Muscle layer of colon (tissue), 2 donors: ENCODE data around the gene SF3B6.

Source experiments
- H3K27ac ChIP-seq: one replicate; pipeline ENCODE4 v1.7.0; 2013; ENCODE audit warnings: low read depth, mild to moderate bottlenecking, low read length, moderate library complexity
- H3K27me3 ChIP-seq, 2 donors: one replicate each; pipeline ENCODE4 v1.7.0; 2013; ENCODE audit warnings: low read length in 2 of 2, mild to moderate bottlenecking in 2 of 2; ENCODE audit not compliant: insufficient read depth in 2 of 2, control insufficient read depth in 1 of 2
- H3K36me3 ChIP-seq: one replicate; pipeline ENCODE4 v1.7.0; 2013; ENCODE audit warnings: mild to moderate bottlenecking, low read length; ENCODE audit not compliant: insufficient read depth
- H3K4me1 ChIP-seq: one replicate; pipeline ENCODE4 v1.7.0; 2013; ENCODE audit warnings: mild to moderate bottlenecking, low read length; ENCODE audit not compliant: insufficient read depth
- H3K4me3 ChIP-seq, 2 donors: one replicate each; pipeline ENCODE4 v1.7.0; 2013; ENCODE audit warnings: low read length in 2 of 2, low read depth in 1 of 2, mild to moderate bottlenecking in 1 of 2, moderate library complexity in 1 of 2
- H3K9ac ChIP-seq: one replicate; pipeline ENCODE4 v1.7.0; 2013; ENCODE audit warnings: low read length
- H3K9me3 ChIP-seq: one replicate; pipeline ENCODE4 v1.7.0; 2013; ENCODE audit warnings: mild to moderate bottlenecking, low read length
- donor health status: abdominal sarcoma.
- donor health status: Adenocarcinoma of cecum.

The SF3B6 gene

DNA sequence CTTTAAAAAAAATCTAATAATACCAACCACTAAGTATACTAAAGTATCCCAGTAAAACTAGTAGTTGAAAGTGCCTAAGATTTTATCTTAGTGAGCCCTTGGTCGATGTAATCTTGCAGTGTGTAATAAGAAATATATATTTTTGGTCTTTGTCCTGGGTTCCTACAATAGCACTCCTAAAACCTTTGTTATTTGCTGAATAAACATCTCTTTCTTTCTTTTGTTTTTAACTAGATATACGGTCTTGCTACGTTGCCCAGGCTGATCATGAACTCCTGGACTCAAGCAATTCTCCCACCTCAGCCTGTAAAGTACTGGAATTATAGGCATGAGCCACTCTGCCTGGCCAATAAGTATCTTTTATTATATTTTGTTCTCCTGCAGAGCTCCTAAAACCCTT is 10.9 kb upstream of the SF3B6 start:
- Histone ChIP-seq H3K36me3 (peaks cover 8% of the 10 kb centered on the region), H3K27me3 (no peaks in the 10 kb centered on the region), H3K27ac (no peak overlapping the region), H3K4me1 (peaks cover 16% of the 10 kb centered on the region), H3K9me3 (no peaks in the 10 kb centered on the region), H3K9ac (no peak overlapping the region), H3K4me3 (no peak overlapping the region)

DNA sequence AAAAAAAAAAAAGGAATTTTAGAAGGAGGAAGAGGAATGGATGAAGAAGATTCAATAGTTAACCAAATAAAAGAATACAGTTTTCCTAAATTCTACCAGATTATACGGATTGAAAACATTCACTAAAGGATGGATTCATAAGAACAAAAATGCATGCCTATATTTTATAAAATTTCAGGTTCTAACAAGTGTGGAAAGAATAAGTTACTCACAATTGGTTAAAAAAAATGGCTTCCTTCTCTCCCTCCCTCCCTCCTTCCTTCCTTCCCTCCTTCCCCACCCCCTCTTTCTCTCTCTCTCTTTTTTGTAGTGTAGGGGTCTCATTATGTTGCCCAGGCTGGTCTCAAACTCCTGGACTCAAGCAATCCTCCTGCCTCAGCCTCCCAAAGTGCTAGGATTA is 10.1 kb upstream of the SF3B6 start:
- H3K4me1 ChIP-seq = peaks cover 16% of the 10 kb centered on the region
- H3K27me3 ChIP-seq = no peaks in the 10 kb centered on the region
- H3K9ac ChIP-seq = no peak overlapping the region
- peaks cover 10% of the 10 kb centered on the region for H3K36me3 ChIP-seq
- H3K9me3 ChIP-seq = no peaks in the 10 kb centered on the region
- H3K27ac ChIP-seq = no peak overlapping the region
- no peak overlapping the region for H3K4me3 ChIP-seq

DNA sequence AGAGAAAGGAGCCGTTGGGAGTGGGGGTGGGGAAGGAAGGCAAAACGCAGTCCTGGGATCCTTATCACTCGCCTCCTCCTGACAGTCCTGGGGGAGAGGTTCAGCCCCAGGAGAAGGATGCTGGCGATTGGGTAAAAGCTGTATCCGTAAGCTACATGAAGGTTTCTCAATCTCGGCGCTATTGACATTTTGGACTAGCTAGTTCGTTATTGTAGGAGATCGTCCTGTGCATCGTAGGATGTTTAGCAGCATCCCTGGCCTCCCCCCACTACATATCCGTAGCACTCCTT is 9.0 kb upstream of the SF3B6 start:
- Histone ChIP-seq H3K27me3 (no peaks in the 10 kb centered on the region), H3K36me3 (peaks cover 20% of the 10 kb centered on the region), H3K4me1 (peaks cover 16% of the 10 kb centered on the region), H3K9ac (peak overlapping the region; percentile 85), H3K4me3 (peak overlapping the region; percentile 74 to 96), H3K27ac (peak overlapping the region; percentile 99), H3K9me3 (no peaks in the 10 kb centered on the region)

DNA sequence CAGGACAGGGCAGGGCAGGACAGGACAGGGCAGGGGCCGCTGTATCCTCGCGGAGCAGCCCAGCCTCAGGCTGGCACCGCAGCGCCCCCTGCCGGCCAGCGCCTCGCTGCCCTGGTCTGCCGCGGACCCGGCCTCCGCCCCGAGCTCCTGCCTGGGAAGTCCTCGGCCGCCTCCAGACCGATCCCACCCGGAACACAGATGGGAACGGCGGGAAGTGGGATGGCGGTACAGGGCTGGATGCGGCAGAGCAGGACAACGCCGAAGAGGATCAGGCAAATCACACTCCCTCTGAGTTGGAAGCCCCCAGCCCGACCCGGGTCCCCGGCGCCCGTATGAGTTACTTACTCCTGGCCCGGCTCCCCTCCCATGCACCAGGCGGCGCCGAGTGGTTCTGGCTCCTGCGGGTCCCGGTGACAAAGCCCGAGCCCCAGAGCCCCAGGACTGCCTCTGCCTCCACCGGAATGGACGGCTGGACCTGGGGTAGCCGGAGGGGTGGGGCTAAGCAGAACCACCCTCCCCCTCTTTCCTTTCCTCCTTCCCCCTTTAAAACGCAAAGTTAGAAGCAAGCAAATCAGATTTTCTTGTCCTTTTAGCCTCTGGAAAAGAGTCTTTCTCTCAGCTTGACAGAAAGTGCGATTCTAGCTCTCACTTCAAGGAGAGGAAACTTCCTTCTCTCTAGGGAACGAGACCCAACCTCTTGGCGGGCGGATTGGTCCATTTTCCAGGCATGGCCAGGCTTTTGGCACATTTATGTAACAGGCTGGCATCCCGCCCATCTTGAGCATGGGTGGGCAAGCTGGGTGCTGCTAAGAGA is 8.5 kb upstream of the SF3B6 start, which contains the start of gene TP53I3:
TSS of gene TP53I3 (minus strand) at position 449 of the 814 bp plus-strand sequence. CDS start 508 bp downstream, outside the sequence.
- Histone ChIP-seq H3K4me3 (peak within 1 kb of the TSS; percentile 74 to 96), H3K4me1 (peaks cover 16% of the 10 kb centered on the region), H3K27me3 (no peaks in the 10 kb centered on the region), H3K9ac (peak within 1 kb of the TSS; percentile 85), H3K36me3 (peaks cover 20% of the 10 kb centered on the region), H3K27ac (peak within 1 kb of the TSS; percentile 99), H3K9me3 (no peaks in the 10 kb centered on the region)

DNA sequence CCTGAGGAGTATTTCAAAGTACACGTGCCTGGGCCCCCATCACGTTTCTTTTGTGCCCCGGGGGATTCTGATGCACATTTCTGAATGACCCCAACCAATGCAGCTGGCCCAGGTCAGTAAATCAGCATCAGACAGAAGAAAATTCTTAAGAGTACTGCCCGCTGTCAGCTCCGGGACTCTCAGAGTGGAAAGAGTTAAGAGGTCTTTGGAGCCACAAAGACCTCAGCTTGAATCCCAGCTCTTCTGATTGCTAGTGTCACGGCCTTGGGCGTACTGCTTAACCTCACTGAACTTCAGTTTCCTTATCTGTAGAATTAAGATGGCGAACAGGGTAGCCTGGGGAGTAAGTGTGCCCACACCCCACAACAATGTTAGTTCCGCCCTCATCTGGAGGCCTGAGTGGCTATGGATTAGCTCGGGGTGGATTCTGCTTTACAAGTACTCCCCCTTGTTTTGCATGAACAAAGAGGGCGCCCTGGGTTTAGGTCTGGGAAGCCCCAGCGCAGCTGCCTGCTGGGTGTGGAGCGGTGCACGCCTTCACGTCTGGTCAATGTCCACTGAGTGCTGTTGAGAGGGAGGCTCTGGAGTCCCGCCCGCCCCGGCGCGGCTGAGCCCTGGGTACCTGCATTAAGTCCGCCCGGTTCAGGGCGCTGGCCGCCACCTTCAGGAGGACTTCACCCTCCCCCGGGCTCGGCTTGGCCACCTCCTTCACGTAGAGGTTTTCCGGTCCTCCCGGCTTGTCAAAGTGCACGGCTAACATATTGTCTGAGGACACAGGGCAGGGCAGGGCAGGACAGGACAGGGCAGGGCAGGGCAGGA is 7.7 kb upstream of the SF3B6 start:
- peaks cover 16% of the 10 kb centered on the region for H3K4me1 ChIP-seq
- H3K27me3 ChIP-seq = no peaks in the 10 kb centered on the region
- H3K36me3 ChIP-seq = peaks cover 28% of the 10 kb centered on the region
- H3K9me3 ChIP-seq = no peaks in the 10 kb centered on the region
- H3K4me3 ChIP-seq = peak overlapping the region; percentile 74 to 96
- peak overlapping the region; percentile 70 for H3K9ac ChIP-seq
- H3K27ac ChIP-seq = peak overlapping the region; percentile 99

DNA sequence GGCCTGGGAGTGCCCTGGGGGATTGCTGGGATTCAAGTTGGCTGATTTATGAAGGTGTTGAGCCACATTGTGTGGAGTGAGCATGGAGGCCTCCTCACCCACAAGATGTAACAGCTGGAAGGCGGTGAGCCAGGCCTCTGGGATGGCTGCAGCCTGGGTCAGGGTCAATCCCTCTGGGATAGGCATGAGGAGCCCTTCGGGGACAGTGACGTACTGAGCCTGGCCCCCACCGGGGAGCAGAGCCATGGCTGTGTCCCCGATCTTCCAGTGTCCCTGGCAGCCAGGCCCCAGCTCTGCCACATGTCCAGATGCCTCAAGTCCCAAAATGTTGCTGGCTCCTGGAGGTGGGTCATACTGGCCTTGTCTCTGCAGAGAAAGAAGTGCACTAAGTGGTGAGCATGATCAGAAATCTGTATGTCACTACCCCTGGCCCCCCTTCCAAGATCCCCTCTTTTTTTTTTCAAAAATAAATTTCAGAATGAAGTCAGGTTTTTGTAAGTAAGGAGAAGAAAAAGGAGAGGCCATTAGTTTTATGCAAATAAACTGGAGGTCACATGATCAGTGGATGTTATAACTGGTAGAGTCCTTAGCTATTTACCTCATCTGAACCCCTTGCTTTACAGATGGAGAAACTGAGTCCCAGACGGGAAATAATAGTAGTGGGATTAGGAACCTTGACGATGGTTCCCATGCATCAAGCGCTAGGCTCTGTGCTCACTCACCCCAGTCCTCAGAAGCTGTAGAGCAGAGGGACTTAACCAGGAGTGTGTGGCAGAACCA is 6.9 kb upstream of the SF3B6 start:
- Histone ChIP-seq H3K4me3 (peak overlapping the region; percentile 74 to 96), H3K9me3 (no peaks in the 10 kb centered on the region), H3K9ac (peak overlapping the region; percentile 70), H3K4me1 (peaks cover 16% of the 10 kb centered on the region), H3K27ac (peak overlapping the region; percentile 99), H3K27me3 (no peaks in the 10 kb centered on the region), H3K36me3 (peaks cover 31% of the 10 kb centered on the region)

DNA sequence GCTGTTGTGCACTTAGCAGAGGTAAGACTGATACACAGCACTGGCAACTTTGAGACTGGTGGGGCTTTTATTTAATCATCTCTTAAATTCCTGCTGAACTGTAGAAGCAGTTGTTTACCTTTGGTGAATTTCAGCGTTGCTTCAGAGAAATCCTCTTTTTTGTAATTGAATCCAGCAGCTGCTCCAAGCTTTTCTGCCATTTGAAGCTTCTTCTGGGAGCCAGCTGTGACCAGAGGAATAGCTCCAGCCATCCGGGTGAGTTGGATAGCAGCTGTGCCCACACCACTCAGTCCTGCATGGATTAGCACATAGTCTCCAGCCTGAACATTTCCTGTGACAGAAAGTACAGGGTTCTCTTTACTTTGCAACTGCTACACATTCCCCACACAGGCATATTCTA is 4.6 kb upstream of the SF3B6 start:
- Histone ChIP-seq H3K9ac (no peak overlapping the region), H3K27me3 (no peaks in the 10 kb centered on the region), H3K4me1 (peaks cover 23% of the 10 kb centered on the region), H3K4me3 (no peak overlapping the region), H3K36me3 (peaks cover 31% of the 10 kb centered on the region), H3K9me3 (no peaks in the 10 kb centered on the region), H3K27ac (no peak overlapping the region)

DNA sequence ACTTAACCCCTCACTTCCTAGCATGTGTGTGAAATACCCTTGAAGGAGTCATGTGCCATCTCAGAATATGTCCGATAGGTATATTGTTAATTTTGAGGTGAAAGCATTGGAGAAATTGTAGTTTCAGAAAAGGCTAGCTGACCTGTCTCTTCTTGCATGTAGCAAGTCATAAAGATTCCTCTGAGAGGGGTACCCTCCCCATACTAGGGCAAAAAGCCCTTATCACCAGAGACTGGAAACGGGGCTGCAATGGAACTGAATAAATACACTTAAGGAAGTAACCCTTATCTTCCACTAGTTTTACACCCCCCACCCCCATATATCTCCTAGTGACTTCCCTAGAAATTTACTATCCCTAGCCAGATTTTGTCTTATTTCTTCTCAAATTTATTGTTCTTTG is 1.8 kb upstream of the SF3B6 start:
- Histone ChIP-seq H3K4me3 (peak overlapping the region; percentile 72 to 78), H3K9me3 (no peaks in the 10 kb centered on the region), H3K4me1 (peaks cover 16% of the 10 kb centered on the region), H3K36me3 (peaks cover 33% of the 10 kb centered on the region), H3K27me3 (no peaks in the 10 kb centered on the region), H3K27ac (peak overlapping the region; percentile 80), H3K9ac (peak overlapping the region; percentile 27)

DNA sequence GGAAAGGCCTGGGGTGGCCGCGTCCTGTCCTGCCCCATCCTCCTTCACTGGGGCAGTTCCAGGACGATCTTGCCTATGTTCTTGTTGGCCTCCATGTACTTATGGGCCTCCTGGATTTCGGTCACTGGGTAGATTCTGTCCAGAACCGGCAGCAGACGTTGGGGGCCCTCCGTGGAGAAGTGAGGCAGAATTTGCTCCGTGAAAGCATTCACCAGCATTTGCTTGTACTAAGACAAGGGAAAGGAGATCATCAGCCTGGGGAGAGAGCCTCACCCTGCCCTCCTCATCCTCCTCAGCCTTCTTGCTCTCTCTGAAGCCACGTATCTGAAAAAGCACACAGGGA is 1.4 kb upstream of the SF3B6 start:
- Histone ChIP-seq H3K27ac (peak overlapping the region; percentile 80), H3K4me3 (peak overlapping the region; percentile 72 to 78), H3K4me1 (peaks cover 14% of the 10 kb centered on the region), H3K9me3 (no peaks in the 10 kb centered on the region), H3K27me3 (no peaks in the 10 kb centered on the region), H3K9ac (peak overlapping the region; percentile 27), H3K36me3 (peaks cover 32% of the 10 kb centered on the region)

DNA sequence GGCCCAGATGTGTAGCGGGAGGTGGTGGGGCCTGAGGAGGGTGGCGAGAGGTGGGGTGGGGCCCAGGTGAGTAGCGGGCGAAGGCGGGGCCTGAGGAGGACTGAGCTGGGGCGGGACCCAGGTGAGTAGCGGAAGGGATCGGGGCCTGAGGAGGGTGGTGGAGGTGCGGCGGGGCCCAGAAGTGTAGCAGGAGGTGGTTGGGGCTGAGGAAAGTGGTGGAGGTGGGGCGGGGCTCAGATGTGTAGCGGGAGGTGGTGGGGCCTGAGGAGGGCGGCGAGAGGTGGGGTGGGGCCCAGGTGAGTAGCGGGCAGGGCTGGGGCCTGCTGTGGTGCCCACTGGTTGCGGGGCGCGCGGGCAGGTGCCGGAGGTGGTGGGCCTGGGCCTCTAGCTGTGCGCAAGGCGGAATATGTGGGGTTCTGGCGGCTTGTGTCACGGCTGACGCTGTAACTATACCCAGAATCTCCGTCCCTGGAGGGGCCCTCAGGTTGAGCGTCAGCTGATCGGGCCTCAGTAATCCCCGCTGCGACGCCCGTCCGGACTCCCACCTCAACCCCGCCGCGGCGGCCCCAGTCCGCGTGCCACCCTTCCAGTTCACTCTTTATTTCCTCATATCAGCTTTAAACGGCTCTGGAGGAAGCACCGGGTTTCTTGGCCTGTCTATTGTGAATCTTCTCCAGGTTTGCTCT is 866 bp upstream of the SF3B6 start:
- H3K4me3 ChIP-seq = peak overlapping the region; percentile 72 to 78
- H3K27me3 ChIP-seq = no peaks in the 10 kb centered on the region
- H3K27ac ChIP-seq = peak overlapping the region; percentile 80
- H3K9me3 ChIP-seq = no peaks in the 10 kb centered on the region
- H3K4me1 ChIP-seq = peaks cover 14% of the 10 kb centered on the region
- peak overlapping the region; percentile 27 for H3K9ac ChIP-seq
- H3K36me3 ChIP-seq = peaks cover 29% of the 10 kb centered on the region

DNA sequence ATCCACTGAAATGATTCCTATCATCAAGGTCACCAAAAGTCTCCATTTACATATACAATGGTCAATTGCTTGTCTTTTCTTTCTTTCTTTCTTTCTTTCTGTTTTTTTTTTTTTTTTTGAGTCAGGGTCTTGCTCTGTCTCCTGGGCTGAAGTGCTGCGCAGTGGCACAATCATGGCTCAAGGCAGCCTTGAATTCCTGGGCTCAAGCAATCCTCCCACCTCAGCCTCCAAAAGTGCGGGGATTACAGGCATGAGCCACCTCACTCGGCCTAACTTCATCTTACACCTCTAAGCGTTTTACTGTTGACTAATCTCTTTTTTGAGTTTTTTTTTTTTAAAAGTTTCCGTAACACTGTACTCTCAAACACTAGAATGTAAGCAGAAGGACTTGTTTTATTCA is 867 bp downstream of the SF3B6 start:
- H3K27me3 ChIP-seq = no peaks in the 10 kb centered on the region
- no peaks in the 10 kb centered on the region for H3K9me3 ChIP-seq
- peaks cover 14% of the 10 kb centered on the region for H3K4me1 ChIP-seq
- H3K9ac ChIP-seq = peak overlapping the region; percentile 74
- peak overlapping the region; percentile 80 for H3K27ac ChIP-seq
- peaks cover 23% of the 10 kb centered on the region for H3K36me3 ChIP-seq
- peak overlapping the region; percentile 72 to 78 for H3K4me3 ChIP-seq
